Breast epithelium (tissue), 4 donors: ENCODE results near the gene MT1M. TPM values are rescaled to one million over a fixed set of nuclear protein-coding genes. Genes with fewer than 3 reads are reported as not detected.

Source experiments
- DNase-seq, 2 donors: peaks; one replicate each; pipeline ENCODE4 v3.0.0-alpha.2; 2019; ENCODE audit warnings: low spot score in 2 of 2
- H3K27ac ChIP-seq, 2 donors: fragments of 200-600 bp; sonication (generic) in 1 of 2; one replicate each; pipeline ENCODE4 v1.5.1; 2016 to 2019; ENCODE audit warnings: mild to moderate bottlenecking in 1 of 2
- H3K27me3 ChIP-seq, 2 donors: fragments of 200-600 bp; sonication (generic) in 1 of 2; one replicate each; pipeline versions ENCODE4 v1.5.1 to v1.6.0; 2017 to 2019; ENCODE audit warnings: control low read depth in 1 of 2, mild to moderate bottlenecking in 1 of 2
- H3K36me3 ChIP-seq: fragments of 200-600 bp; one replicate; pipeline ENCODE4 v1.5.1; 2019
- H3K4me1 ChIP-seq, 2 donors: fragments of 200-600 bp; sonication (generic); one replicate each; pipeline ENCODE4 v1.5.1; 2016 to 2019; ENCODE audit warnings: control low read depth in 1 of 2
- H3K4me3 ChIP-seq, 3 donors: fragments of 200-600 bp; sonication (generic); 1 replicate in 2 of 3; 2 replicates in 1 of 3; pipeline ENCODE4 v1.5.1; 2016 to 2019; ENCODE audit warnings: mild to moderate bottlenecking in 3 of 3, moderate library complexity in 2 of 3
- H3K9me3 ChIP-seq, 2 donors: fragments of 200-600 bp; sonication (generic) in 1 of 2; one replicate each; pipeline ENCODE4 v1.5.1; 2016 to 2019; ENCODE audit warnings: control low read depth in 1 of 2
- CTCF ChIP-seq, 3 donors: fragments of 450-650 bp; IDR thresholded peaks; one replicate each; pipeline ENCODE4 v1.5.1; 2016 to 2017; ENCODE audit warnings: antibody characterized with exemption in 3 of 3, mild to moderate bottlenecking in 3 of 3, moderate library complexity in 3 of 3
- POLR2A ChIP-seq: fragments of 450-650 bp; IDR thresholded peaks from one replicate; pipeline ENCODE4 v1.6.1; 2016; ENCODE audit warnings: antibody characterized with exemption, mild to moderate bottlenecking, moderate library complexity
- POLR2AphosphoS5 ChIP-seq, 3 donors: sonication (generic); formaldehyde crosslinking; IDR thresholded peaks; one replicate each; pipeline ENCODE4 v1.6.1; 2017; ENCODE audit warnings: antibody characterized with exemption in 3 of 3
- intact Hi-C: fragments of 100-400 bp; cut with DNase I; formaldehyde crosslinking; loops from one replicate; pipeline ENCODE4 v1.15.1; 2023; ENCODE audit warnings: low total_unique reads
- total RNA-seq, 3 donors: library from RNA; depleted of rRNA; stranded (reverse); fragments of >200 nt; gene quantifications; one replicate each; pipeline ENCODE4 v1.1.0, GENCODE V29; 2016

Gene MT1M
- total RNA-seq, 3 donors from 2014 or later: 42.9 to 120 (median 46.0) TPM

GRCh38 chr16:56606071-56606475, 26.4 kb upstream of the MT1M start:
- Histone ChIP-seq H3K27ac (peak overlapping the region; percentile 96 to 99), H3K9me3 (no peaks in the 10 kb centered on the region), H3K36me3 (no peaks in the 10 kb centered on the region), H3K4me1 (peaks cover 15 to 17% of the 10 kb centered on the region in 2 donors), H3K27me3 (no peaks in the 10 kb centered on the region), H3K4me3 (peak overlapping the region in 1 of 3 donors; percentile 86)
- peak in 1 of 2 donors; percentile 61 for DNase-seq
- TF ChIP-seq POLR2A: no peak
- intact Hi-C loops: no loop called here

GRCh38 chr16:56606476-56607108, 25.9 kb upstream of the MT1M start:
- DNase-seq: no peak
- Histone ChIP-seq H3K4me1 (peaks cover 18 to 19% of the 10 kb centered on the region in 2 donors), H3K27ac (peak overlapping the region; percentile 96 to 99), H3K9me3 (no peaks in the 10 kb centered on the region), H3K36me3 (no peaks in the 10 kb centered on the region), H3K27me3 (no peaks in the 10 kb centered on the region), H3K4me3 (peak overlapping the region in 2 of 3 donors; percentile 78 to 86)
- intact Hi-C loops: no loop called here
- TF ChIP-seq POLR2AphosphoS5 (IDR thresholded peaks at IDR 0.05) (no peak), POLR2A (no peak), CTCF (IDR thresholded peaks at IDR 0.05) (no peak)

- DNase-seq: peak; percentile 79 to 96
- Histone ChIP-seq H3K36me3 (no peaks in the 10 kb centered on the region), H3K9me3 (no peaks in the 10 kb centered on the region), H3K27ac (peak overlapping the region; percentile 96 to 99), H3K4me1 (peaks cover 18 to 19% of the 10 kb centered on the region in 2 donors), H3K27me3 (no peaks in the 10 kb centered on the region), H3K4me3 (peak overlapping the region; percentile 78 to 86 (median 83))
- no peak for TF ChIP-seq POLR2A
- peak; percentile 93 to 100 (median 98) for TF ChIP-seq POLR2AphosphoS5 (IDR thresholded peaks at IDR 0.05)
- TF ChIP-seq CTCF (IDR thresholded peaks at IDR 0.05): peak in 1 of 3 donors; percentile 16
- intact Hi-C loops: no loop called here
These were observed 25.3 kb upstream of the MT1M start for GRCh38 chr16:56607109-56607618.

- Histone ChIP-seq H3K27ac (peak overlapping the region; percentile 96 to 99), H3K36me3 (no peaks in the 10 kb centered on the region), H3K4me1 (peaks cover 18 to 19% of the 10 kb centered on the region in 2 donors), H3K27me3 (no peaks in the 10 kb centered on the region), H3K4me3 (peak overlapping the region; percentile 78 to 86 (median 83)), H3K9me3 (no peaks in the 10 kb centered on the region)
- DNase-seq: no peak
- intact Hi-C loops: no loop called here
- TF ChIP-seq CTCF (IDR thresholded peaks at IDR 0.05): no peak
- TF ChIP-seq POLR2A: no peak
- no peak for TF ChIP-seq POLR2AphosphoS5 (IDR thresholded peaks at IDR 0.05)
These were observed 24.8 kb upstream of the MT1M start for GRCh38 chr16:56607675-56608042.

- H3K9me3 ChIP-seq: no peaks in the 10 kb centered on the region
- DNase-seq: peak; percentile 94 to 95
- H3K27me3 ChIP-seq: no peaks in the 10 kb centered on the region
- intact Hi-C loops: no loop called here
- peaks cover 18 to 19% of the 10 kb centered on the region in 2 donors for H3K4me1 ChIP-seq
- peak within 1 kb of the TSS; percentile 78 to 86 (median 83) for H3K4me3 ChIP-seq
- no peaks in the 10 kb centered on the region for H3K36me3 ChIP-seq
- TF ChIP-seq POLR2AphosphoS5 (IDR thresholded peaks at IDR 0.05): peak; percentile 76 to 97 (median 88)
- peak; percentile 61 for TF ChIP-seq POLR2A
- no peak for TF ChIP-seq CTCF (IDR thresholded peaks at IDR 0.05)
- H3K27ac ChIP-seq: peak within 1 kb of the TSS; percentile 96 to 99
These were observed 24.2 kb upstream of the MT1M start, which contains the start of gene MT2A for GRCh38 chr16:56608043-56608875. TSS of gene MT2A (plus strand) at chr16:56608584. CDS start at chr16:56608656, 72 bp downstream.
